HEK293 (cell line): ENCODE results near the gene GABBR2.

Experiments used
- CTCF ChIA-PET: fragments of 350-600 bp; formaldehyde crosslinking; extraction: SDS; loops from one replicate; lab custom pipeline; 2021; ENCODE audit warnings: antibody characterized with exemption; lab: Yijun Ruan, JAX
- POLR2A ChIA-PET: fragments of 300-600 bp; formaldehyde crosslinking; extraction: SDS; loops from one replicate; lab custom pipeline; 2020; ENCODE audit warnings: antibody characterized with exemption, inconsistent platforms; lab: Yijun Ruan, JAX
- H3K27ac ChIP-seq: fragments of 200-500 bp; sonication (Bioruptor generic); 2 replicates; pipeline ENCODE4 v1.5.1; 2014; ENCODE audit warnings: low read depth, low read length, control low read depth, inconsistent platforms; ENCODE audit errors: extremely low read depth
- H3K36me3 ChIP-seq, 2 experiments: fragments of 200-500 bp in 1 of 2; sonication (Bioruptor generic) in 1 of 2; 1 replicate in 1 of 2; 2 replicates in 1 of 2; pipeline ENCODE4 v1.5.1; 2014 to 2017; ENCODE audit warnings: inconsistent platforms in 2 of 2, low read length in 2 of 2; ENCODE audit not compliant: control insufficient read depth in 2 of 2, insufficient read depth in 1 of 2
- H3K4me1 ChIP-seq: fragments of 200-500 bp; sonication (Bioruptor generic); 2 replicates; pipeline ENCODE4 v1.5.1; 2014; ENCODE audit warnings: mild to moderate bottlenecking, low read length, inconsistent platforms; ENCODE audit not compliant: control insufficient read depth, insufficient read depth
- H3K4me3 ChIP-seq: 2 replicates; pipeline ENCODE4 v1.5.1; 2011; ENCODE audit warnings: low read depth, mild to moderate bottlenecking, control low read depth, low read length, moderate library complexity
- H3K9me3 ChIP-seq: fragments of 200-500 bp; sonication (Bioruptor generic); 2 replicates; pipeline ENCODE4 v1.5.1; 2014; ENCODE audit warnings: low read depth, low read length, inconsistent platforms; ENCODE audit not compliant: control insufficient read depth, insufficient read depth
- EGR2 ChIP-seq: fragments of 450-650 bp; formaldehyde crosslinking; IDR thresholded peaks from 2 replicates; pipeline ENCODE4 v1.5.1; 2016; ENCODE audit warnings: low read depth, missing biosample characterization, missing genetic modification characterization
- HOXA7 ChIP-seq: sonication (generic); formaldehyde crosslinking; IDR thresholded peaks from 2 replicates; pipeline ENCODE4 v1.8.1; 2022; ENCODE audit warnings: missing genetic modification reagents, borderline replicate concordance
- HOXD13 ChIP-seq: sonication (generic); formaldehyde crosslinking; IDR thresholded peaks from 2 replicates; pipeline ENCODE4 v1.8.0; 2022; ENCODE audit warnings: missing genetic modification reagents, borderline replicate concordance
- KLF7 ChIP-seq: fragments of 450-650 bp; formaldehyde crosslinking; IDR thresholded peaks from 2 replicates; pipeline ENCODE4 v1.5.1; 2016; ENCODE audit warnings: missing biosample characterization, missing genetic modification characterization, borderline replicate concordance
- MEIS1 ChIP-seq: sonication (generic); formaldehyde crosslinking; IDR thresholded peaks from 2 replicates; pipeline ENCODE4 v1.8.1; 2022; ENCODE audit warnings: missing genetic modification reagents, mild to moderate bottlenecking, borderline replicate concordance
- PRDM1 ChIP-seq: fragments of 450-650 bp; formaldehyde crosslinking; IDR thresholded peaks from 2 replicates; pipeline ENCODE4; 2016; ENCODE audit warnings: missing biosample characterization, missing genetic modification characterization
- TCF7L2 ChIP-seq: IDR thresholded peaks from 2 replicates; pipeline ENCODE4 v1.6.1; 2011; ENCODE audit warnings: low read depth, mild to moderate bottlenecking, inconsistent platforms, low read length, moderate library complexity, borderline replicate concordance
- YY2 ChIP-seq: fragments of 450-650 bp; formaldehyde crosslinking; IDR thresholded peaks from 2 replicates; pipeline ENCODE4 v1.5.1; 2016; ENCODE audit warnings: missing biosample characterization, missing genetic modification characterization
- ZBTB17 ChIP-seq: fragments of 450-650 bp; formaldehyde crosslinking; IDR thresholded peaks from 2 replicates; pipeline ENCODE4 v1.5.1; 2016; ENCODE audit warnings: missing biosample characterization, missing genetic modification characterization
- ZFP41 ChIP-seq: fragments of 450-650 bp; formaldehyde crosslinking; IDR thresholded peaks from 2 replicates; pipeline ENCODE4 v1.5.1; 2016; ENCODE audit warnings: missing biosample characterization, missing genetic modification characterization, borderline replicate concordance
- ZNF114 ChIP-seq: fragments of 450-650 bp; formaldehyde crosslinking; IDR thresholded peaks from 2 replicates; pipeline ENCODE4 v1.5.0; 2017; ENCODE audit warnings: missing biosample characterization, missing genetic modification characterization
- ZNF121 ChIP-seq: fragments of 450-650 bp; formaldehyde crosslinking; IDR thresholded peaks from 2 replicates; pipeline ENCODE4 v1.5.1; 2016; ENCODE audit warnings: missing biosample characterization, missing genetic modification characterization
- ZNF146 ChIP-seq: fragments of 450-650 bp; formaldehyde crosslinking; IDR thresholded peaks from 2 replicates; pipeline ENCODE4 v1.5.1; 2016; ENCODE audit warnings: missing biosample characterization, missing genetic modification characterization
- ZNF266 ChIP-seq: fragments of 450-650 bp; formaldehyde crosslinking; IDR thresholded peaks from 2 replicates; pipeline ENCODE4 v1.5.1; 2016; ENCODE audit warnings: missing biosample characterization, missing genetic modification characterization, low read depth
- ZNF341 ChIP-seq: fragments of 450-650 bp; formaldehyde crosslinking; IDR thresholded peaks from 2 replicates; pipeline ENCODE4; 2016; ENCODE audit warnings: low read depth, missing biosample characterization, missing genetic modification characterization
- ZNF501 ChIP-seq: fragments of 450-650 bp; formaldehyde crosslinking; IDR thresholded peaks from 2 replicates; pipeline ENCODE4 v1.5.1; 2016; ENCODE audit warnings: missing biosample characterization, missing genetic modification characterization
- ZNF558 ChIP-seq: fragments of 450-650 bp; formaldehyde crosslinking; IDR thresholded peaks from 2 replicates; pipeline ENCODE4 v1.5.1; 2016; ENCODE audit warnings: missing biosample characterization, missing genetic modification characterization
- ZNF629 ChIP-seq: fragments of 450-650 bp; formaldehyde crosslinking; IDR thresholded peaks from 2 replicates; pipeline ENCODE4 v1.5.1; 2017; ENCODE audit warnings: missing biosample characterization, missing genetic modification characterization
- ZNF777 ChIP-seq: fragments of 450-650 bp; formaldehyde crosslinking; IDR thresholded peaks from 2 replicates; pipeline ENCODE4 v1.5.1; 2017; ENCODE audit warnings: missing biosample characterization, missing genetic modification characterization, borderline replicate concordance
- ZNF791 ChIP-seq: fragments of 450-650 bp; formaldehyde crosslinking; IDR thresholded peaks from 2 replicates; pipeline ENCODE4 v1.5.1; 2016; ENCODE audit warnings: missing biosample characterization, missing genetic modification characterization
- ZNF792 ChIP-seq: fragments of 450-650 bp; formaldehyde crosslinking; IDR thresholded peaks from 2 replicates; pipeline ENCODE4 v1.5.1; 2016; ENCODE audit warnings: missing biosample characterization, missing genetic modification characterization
- ZNF837 ChIP-seq: fragments of 450-650 bp; formaldehyde crosslinking; IDR thresholded peaks from 2 replicates; pipeline ENCODE4 v1.5.1; 2016; ENCODE audit warnings: missing biosample characterization, missing genetic modification characterization
- ZXDB ChIP-seq: fragments of 450-650 bp; formaldehyde crosslinking; IDR thresholded peaks from 2 replicates; pipeline ENCODE4 v1.5.1; 2016; ENCODE audit warnings: missing biosample characterization, missing genetic modification characterization
- TF ChIP-seq, protein P1 (sequence below): fragments of 450-650 bp; formaldehyde crosslinking; IDR thresholded peaks from 2 replicates; pipeline ENCODE4 v1.5.1; 2017; ENCODE audit warnings: missing biosample characterization, missing genetic modification characterization
- TF ChIP-seq, protein P2 (sequence below): fragments of 450-650 bp; formaldehyde crosslinking; IDR thresholded peaks from 2 replicates; pipeline ENCODE4 v1.5.1; 2017; ENCODE audit warnings: missing biosample characterization, missing genetic modification characterization
- TF ChIP-seq, protein P3 (sequence below): fragments of 450-650 bp; formaldehyde crosslinking; IDR thresholded peaks from 2 replicates; pipeline ENCODE4 v1.5.1; 2016; ENCODE audit warnings: missing biosample characterization, missing genetic modification characterization
- TF ChIP-seq, protein P4 (sequence below): fragments of 450-650 bp; formaldehyde crosslinking; IDR thresholded peaks from 2 replicates; pipeline ENCODE4 v1.5.1; 2016; ENCODE audit warnings: missing biosample characterization, missing genetic modification characterization
- TF ChIP-seq, protein P5 (sequence below): fragments of 450-650 bp; formaldehyde crosslinking; IDR thresholded peaks from 2 replicates; pipeline ENCODE4 v1.5.1; 2016; ENCODE audit warnings: missing biosample characterization, missing genetic modification characterization

Gene GABBR2

DNA sequence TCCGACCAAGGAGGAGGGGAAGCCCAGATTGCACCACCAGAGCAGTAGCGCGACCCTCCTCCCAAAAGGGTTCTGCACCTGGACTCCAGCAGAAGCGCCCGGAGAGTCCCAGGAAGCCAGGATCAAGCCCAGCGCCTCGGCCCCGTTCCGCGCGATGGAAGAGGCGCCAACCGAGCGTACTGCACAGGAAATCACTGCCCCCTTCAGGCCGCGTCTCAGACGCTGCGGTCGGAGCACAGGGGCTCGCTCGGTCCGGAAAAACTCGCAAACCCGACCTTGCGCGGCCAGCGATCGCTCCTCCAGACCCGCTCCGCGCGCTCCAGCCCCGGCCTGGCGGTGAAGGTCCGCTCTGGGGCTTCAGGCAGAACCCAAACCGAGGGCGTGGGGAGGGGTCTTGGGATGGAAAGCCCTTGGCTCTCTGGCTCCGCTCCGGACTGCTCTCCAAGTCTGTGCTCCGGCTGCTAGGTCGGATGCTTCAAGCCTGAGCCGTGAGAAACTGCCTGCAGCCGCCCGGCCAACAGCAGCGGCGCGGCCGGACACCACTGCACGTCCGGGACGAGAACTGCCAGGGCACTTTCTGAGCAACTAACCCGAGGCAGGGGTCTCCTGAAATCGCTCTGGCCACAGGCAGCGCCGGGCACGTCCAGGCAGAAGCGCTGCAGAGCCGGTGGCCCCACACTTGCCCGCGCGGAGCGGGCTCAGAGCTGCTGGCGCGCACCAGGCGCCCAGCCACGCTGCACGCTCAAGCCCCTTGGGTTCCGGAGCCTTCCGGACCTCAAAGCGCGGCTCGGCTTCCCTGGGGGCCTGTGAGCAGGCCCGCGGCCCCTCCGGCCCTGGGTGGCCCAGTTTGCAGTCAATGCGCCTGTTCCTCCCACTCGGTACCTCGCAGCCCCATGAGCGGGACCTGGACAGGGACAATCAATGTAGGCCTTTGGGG is 1.3 kb downstream of the GABBR2 start (continued):
- TF ChIP-seq, protein P1, sequence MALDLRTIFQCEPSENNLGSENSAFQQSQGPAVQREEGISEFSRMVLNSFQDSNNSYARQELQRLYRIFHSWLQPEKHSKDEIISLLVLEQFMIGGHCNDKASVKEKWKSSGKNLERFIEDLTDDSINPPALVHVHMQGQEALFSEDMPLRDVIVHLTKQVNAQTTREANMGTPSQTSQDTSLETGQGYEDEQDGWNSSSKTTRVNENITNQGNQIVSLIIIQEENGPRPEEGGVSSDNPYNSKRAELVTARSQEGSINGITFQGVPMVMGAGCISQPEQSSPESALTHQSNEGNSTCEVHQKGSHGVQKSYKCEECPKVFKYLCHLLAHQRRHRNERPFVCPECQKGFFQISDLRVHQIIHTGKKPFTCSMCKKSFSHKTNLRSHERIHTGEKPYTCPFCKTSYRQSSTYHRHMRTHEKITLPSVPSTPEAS (tag by site-specific recombination) = no peak
- no peak for TF ChIP-seq ZNF629 (tag by site-specific recombination)
- TF ChIP-seq, protein P2, sequence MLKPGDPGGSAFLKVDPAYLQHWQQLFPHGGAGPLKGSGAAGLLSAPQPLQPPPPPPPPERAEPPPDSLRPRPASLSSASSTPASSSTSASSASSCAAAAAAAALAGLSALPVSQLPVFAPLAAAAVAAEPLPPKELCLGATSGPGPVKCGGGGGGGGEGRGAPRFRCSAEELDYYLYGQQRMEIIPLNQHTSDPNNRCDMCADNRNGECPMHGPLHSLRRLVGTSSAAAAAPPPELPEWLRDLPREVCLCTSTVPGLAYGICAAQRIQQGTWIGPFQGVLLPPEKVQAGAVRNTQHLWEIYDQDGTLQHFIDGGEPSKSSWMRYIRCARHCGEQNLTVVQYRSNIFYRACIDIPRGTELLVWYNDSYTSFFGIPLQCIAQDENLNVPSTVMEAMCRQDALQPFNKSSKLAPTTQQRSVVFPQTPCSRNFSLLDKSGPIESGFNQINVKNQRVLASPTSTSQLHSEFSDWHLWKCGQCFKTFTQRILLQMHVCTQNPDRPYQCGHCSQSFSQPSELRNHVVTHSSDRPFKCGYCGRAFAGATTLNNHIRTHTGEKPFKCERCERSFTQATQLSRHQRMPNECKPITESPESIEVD = no peak
- no peak for TF ChIP-seq HOXD13 (CRISPR knock-in tag)
- no peak for TF ChIP-seq ZNF777 (tag by site-specific recombination)
- no peak for TF ChIP-seq ZFP41 (tag by site-specific recombination)
- TF ChIP-seq ZNF501 (tag by site-specific recombination) = no peak
- no peak for TF ChIP-seq ZNF146 (tag by site-specific recombination)

DNA sequence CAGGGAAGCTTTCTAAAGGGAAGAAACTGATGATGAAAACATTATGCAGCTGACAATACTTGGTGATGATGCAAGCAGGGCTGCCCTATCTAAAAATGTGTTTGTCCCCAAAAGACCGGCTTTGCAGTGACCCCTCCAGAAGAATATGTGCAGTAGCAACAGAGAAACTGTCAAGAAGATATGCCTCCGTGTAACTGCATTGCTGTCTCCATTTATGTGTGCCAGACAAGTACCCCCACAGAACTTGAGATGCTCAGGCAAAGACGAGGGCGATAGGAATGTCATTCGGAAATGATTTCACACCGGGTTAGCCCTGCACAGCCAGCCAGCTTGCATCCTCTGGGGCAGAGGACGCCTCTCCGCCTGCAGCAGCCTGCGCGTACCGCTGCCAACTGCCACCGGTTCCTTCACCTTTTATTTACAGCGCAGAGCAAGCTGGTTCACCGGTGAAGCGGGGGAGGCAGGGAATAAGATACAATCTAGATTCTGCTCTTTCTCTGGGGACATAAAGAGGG is 2.0 kb downstream of the GABBR2 start:
- no peak overlapping the region for H3K27ac ChIP-seq
- H3K4me3 ChIP-seq = peak overlapping the region; percentile 15
- TF ChIP-seq MEIS1 (no peak), PRDM1 (tag by site-specific recombination) (no peak), ZNF558 (tag by site-specific recombination) (no peak), ZNF837 (no peak), ZNF121 (tag by site-specific recombination) (no peak), YY2 (tag by site-specific recombination) (no peak), ZNF266 (tag by site-specific recombination) (no peak), ZNF791 (no peak), ZNF114 (tag by site-specific recombination) (no peak), KLF7 (tag by site-specific recombination) (no peak), TCF7L2 (no peak), EGR2 (no peak), HOXA7 (CRISPR knock-in tag) (no peak), ZXDB (tag by site-specific recombination) (no peak), ZNF341 (tag by site-specific recombination) (no peak), ZBTB17 (tag by site-specific recombination) (no peak), ZNF792 (tag by site-specific recombination) (no peak)
- TF ChIP-seq, protein P3, sequence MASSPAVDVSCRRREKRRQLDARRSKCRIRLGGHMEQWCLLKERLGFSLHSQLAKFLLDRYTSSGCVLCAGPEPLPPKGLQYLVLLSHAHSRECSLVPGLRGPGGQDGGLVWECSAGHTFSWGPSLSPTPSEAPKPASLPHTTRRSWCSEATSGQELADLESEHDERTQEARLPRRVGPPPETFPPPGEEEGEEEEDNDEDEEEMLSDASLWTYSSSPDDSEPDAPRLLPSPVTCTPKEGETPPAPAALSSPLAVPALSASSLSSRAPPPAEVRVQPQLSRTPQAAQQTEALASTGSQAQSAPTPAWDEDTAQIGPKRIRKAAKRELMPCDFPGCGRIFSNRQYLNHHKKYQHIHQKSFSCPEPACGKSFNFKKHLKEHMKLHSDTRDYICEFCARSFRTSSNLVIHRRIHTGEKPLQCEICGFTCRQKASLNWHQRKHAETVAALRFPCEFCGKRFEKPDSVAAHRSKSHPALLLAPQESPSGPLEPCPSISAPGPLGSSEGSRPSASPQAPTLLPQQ = no peak
- TF ChIP-seq, protein P4, sequence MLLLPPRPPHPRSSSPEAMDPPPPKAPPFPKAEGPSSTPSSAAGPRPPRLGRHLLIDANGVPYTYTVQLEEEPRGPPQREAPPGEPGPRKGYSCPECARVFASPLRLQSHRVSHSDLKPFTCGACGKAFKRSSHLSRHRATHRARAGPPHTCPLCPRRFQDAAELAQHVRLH = no peak
- TF ChIP-seq, protein P5, sequence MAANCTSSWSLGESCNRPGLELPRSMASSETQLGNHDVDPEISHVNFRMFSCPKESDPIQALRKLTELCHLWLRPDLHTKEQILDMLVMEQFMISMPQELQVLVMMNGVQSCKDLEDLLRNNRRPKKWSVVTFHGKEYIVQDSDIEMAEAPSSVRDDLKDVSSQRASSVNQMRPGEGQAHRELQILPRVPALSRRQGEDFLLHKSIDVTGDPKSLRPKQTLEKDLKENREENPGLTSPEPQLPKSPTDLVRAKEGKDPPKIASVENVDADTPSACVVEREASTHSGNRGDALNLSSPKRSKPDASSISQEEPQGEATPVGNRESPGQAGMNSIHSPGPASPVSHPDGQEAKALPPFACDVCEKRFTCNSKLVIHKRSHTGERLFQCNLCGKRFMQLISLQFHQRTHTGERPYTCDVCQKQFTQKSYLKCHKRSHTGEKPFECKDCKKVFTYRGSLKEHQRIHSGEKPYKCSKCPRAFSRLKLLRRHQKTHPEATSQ = no peak
- POLR2A ChIA-PET = no interaction called here
- H3K4me1 ChIP-seq = no peaks in the 10 kb centered on the region
- CTCF ChIA-PET = interaction anchor here (0.7 to 1.8 kb wide), 7 partner anchors 9 to 578 kb away, joined by 3 to 6 read pairs (median 3); no protein-coding TSS in a partner anchor
- no peaks in the 10 kb centered on the region for H3K9me3 ChIP-seq
- H3K36me3 ChIP-seq = no peaks in the 10 kb centered on the region
